Activated T-helper 2 cell treated with anti-CD3 and anti-CD28 coated beads, Interferon-gamma antibody, Interleukin-2, Interleukin-4, amounts not matched to agents 10 μg/mL and 5 μg/mL and 100 μg/mL, durations not matched to agents 14 hours and 24 hours and 36 hours (primary cell): ENCODE measurements around the gene GRB10. TPM values are rescaled to one million over a fixed set of nuclear protein-coding genes. Genes with fewer than 3 reads are reported as not detected.

Source experiments
- DNase-seq: peaks from one replicate; pipeline ENCODE4 v3.0.0; 2021; ENCODE audit warnings: low spot score
- H3K27ac Mint-ChIP-seq: one replicate; pipeline ENCODE4 v1.8.0; 2021; ENCODE audit warnings: mixed read lengths
- H3K27me3 Mint-ChIP-seq: one replicate; pipeline ENCODE4 v1.8.0; 2021; ENCODE audit warnings: low read depth, mixed read lengths
- H3K36me3 Mint-ChIP-seq: one replicate; pipeline ENCODE4 v1.8.0; 2021; ENCODE audit warnings: low read depth, mixed read lengths
- H3K4me1 Mint-ChIP-seq: one replicate; pipeline ENCODE4 v1.8.0; 2021; ENCODE audit warnings: low read depth, mixed read lengths
- H3K4me3 Mint-ChIP-seq: one replicate; pipeline ENCODE4 v1.8.0; 2021; ENCODE audit warnings: low read depth, mild to moderate bottlenecking, moderate library complexity, mixed read lengths
- H3K9me3 Mint-ChIP-seq: one replicate; pipeline ENCODE4 v1.8.0; 2021; ENCODE audit warnings: mixed read lengths
- intact Hi-C: fragments of 100-400 bp; cut with micrococcal nuclease; formaldehyde crosslinking; loops from one replicate; pipeline ENCODE4 v1.15.1; 2023
- total RNA-seq: library from RNA; stranded (reverse); gene quantifications from 2 replicates; pipeline ENCODE4 v1.2.3, GENCODE V29; 2022

The GRB10 gene
- total RNA-seq, 1 donor from 2014 or later: 2.3 TPM

DNA sequence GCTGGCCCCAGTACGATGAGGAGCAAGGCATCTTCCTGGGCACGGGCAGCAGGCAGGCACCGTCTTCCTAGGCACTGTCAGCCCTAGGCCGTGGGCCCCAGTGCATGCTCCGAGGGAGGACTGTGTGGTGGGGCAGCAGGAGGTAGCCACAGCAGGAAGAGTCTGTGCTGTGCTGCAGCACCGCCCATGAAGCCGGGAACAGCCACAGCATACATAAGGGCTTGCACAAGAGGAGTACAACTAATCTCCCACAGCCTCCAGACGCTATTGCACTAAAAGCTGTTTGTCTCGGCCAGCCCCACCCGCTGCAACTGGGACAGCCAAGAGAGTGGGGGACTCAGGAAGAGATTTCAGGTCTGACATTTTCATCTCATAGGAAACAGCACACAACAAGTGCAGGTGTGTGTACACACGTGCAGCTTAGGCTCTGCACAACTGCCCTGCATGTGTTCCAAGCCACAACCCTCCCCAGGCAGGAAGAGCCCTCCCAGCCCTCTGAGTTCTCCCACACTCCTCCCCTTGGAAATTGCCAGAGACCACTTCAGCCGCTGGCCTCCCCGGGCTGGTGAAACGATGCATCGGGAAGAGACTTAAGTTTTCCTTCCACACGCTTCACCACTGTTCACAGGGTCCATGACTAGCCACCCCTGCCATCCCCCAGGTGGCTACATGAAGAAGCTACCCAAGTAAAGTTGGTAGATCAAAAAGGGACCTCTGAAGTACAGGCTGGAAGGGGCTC is 129.4 kb downstream of the GRB10 start:
- H3K4me1 Mint-ChIP-seq: no peaks in the 10 kb centered on the region
- intact Hi-C loops: no loop called here
- no peak overlapping the region for H3K27ac Mint-ChIP-seq
- no peak overlapping the region for H3K4me3 Mint-ChIP-seq
- no peaks in the 10 kb centered on the region for H3K36me3 Mint-ChIP-seq
- DNase-seq: peak; percentile 4
- H3K27me3 Mint-ChIP-seq: peaks cover 6% of the 10 kb centered on the region
- no peaks in the 10 kb centered on the region for H3K9me3 Mint-ChIP-seq

DNA sequence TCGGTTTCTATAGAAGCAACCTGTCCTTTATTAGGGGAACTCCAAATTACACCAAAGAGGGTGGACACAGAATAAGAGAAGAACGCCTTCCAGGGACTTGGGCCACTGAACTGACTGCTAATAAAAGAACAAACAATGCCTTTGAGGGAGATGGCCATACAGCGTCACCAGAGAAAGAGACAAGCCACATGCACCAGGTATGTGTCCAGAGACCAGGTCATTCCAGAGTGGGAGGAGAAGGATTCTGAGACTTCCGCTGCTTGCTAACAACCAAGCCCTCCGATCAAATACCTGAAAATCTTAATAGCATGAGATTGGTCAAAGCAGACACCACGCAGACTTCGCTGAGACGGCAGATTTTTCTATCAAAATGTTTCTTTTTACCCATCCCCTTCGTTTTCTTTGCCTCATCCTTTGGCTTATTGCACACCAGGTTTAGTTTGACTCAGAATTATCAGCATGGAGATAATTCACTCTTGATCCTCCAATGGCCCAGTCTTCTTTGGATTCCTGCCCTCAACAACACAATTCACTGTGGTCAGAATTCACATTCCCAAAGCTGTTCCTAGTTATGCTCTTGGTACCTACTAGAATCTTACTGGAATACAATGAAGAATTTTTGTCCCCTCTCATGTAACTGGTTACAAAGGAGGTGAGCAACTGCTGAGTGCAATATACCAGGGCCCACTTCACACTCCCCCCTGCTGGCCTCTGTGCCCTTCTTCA is 130.1 kb downstream of the GRB10 start:
- intact Hi-C loops: no loop called here
- no peaks in the 10 kb centered on the region for H3K4me1 Mint-ChIP-seq
- peaks cover 6% of the 10 kb centered on the region for H3K27me3 Mint-ChIP-seq
- no peaks in the 10 kb centered on the region for H3K9me3 Mint-ChIP-seq
- H3K27ac Mint-ChIP-seq: no peak overlapping the region
- no peaks in the 10 kb centered on the region for H3K36me3 Mint-ChIP-seq
- DNase-seq: no peak
- H3K4me3 Mint-ChIP-seq: no peak overlapping the region

DNA sequence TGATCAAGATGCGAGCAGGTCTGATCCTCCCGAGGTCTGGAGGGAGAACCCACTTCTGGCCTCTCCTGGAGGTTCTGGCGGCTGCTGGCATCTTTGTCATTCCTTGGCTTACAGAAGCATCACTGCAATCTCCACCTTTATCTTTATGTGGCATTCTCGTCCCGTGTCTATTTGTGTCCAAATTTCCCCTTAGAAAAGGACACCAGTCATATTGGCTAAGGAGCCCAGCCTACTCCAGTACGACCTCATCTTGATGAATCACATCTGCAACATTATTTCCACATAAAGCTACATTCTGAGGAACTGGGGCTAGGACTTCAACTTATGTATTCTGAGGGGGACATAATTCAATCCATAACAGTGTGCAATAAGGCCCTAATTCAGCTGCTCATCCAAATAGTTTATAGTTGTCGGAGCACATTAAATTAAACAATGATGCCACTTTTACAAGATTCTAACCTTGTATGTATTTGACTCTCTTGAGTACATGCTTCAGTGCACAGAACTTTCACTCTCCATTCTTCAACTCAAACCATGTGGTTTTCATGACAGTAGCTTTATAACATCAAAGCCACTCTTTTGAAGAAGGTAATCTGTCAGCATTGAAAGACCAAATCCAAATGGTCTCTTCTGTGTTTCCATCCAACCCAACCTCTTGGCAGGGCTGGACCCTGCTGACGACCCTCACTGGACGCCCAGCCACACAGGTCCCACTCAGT is 131.3 kb downstream of the GRB10 start:
- Mint-ChIP-seq H3K9me3 (no peaks in the 10 kb centered on the region), H3K4me3 (no peak overlapping the region), H3K4me1 (no peaks in the 10 kb centered on the region), H3K27me3 (peaks cover 6% of the 10 kb centered on the region), H3K36me3 (no peaks in the 10 kb centered on the region), H3K27ac (no peak overlapping the region)
- no peak for DNase-seq
- intact Hi-C loops: no loop called here

DNA sequence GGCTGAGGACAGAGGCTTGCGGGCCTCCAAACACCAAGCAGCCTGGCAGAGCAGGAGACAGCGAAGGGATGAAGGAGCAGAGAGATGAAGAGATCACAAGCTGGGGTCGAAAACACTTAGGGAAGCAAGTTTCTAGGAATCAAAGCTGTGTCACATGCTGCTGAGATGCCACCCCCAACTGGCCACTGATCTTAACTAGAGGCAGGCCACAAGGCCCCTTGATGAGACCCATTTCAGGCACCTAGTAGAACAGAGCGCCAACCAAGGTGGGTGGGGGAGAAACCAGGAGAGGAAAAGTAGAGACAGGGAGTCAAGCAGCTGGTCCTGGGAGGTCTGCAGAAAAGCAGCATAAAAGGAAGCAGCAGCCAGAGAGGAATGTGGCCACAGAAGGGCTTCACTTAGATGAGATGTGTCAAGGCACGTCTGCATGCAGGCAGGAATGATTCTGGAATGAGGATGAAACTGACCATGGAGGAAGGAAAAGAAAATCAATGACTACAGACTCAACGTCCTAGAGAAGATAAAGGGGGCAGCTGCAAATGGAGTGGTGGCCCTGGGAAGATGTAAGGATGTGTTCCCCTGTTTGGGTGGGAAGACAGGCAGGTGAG is 132.5 kb downstream of the GRB10 start:
- H3K36me3 Mint-ChIP-seq: no peaks in the 10 kb centered on the region
- H3K9me3 Mint-ChIP-seq: no peaks in the 10 kb centered on the region
- no peak overlapping the region for H3K4me3 Mint-ChIP-seq
- no peak overlapping the region for H3K27ac Mint-ChIP-seq
- DNase-seq: no peak
- H3K27me3 Mint-ChIP-seq: peaks cover 6% of the 10 kb centered on the region
- no peaks in the 10 kb centered on the region for H3K4me1 Mint-ChIP-seq
- intact Hi-C loops: no loop called here

DNA sequence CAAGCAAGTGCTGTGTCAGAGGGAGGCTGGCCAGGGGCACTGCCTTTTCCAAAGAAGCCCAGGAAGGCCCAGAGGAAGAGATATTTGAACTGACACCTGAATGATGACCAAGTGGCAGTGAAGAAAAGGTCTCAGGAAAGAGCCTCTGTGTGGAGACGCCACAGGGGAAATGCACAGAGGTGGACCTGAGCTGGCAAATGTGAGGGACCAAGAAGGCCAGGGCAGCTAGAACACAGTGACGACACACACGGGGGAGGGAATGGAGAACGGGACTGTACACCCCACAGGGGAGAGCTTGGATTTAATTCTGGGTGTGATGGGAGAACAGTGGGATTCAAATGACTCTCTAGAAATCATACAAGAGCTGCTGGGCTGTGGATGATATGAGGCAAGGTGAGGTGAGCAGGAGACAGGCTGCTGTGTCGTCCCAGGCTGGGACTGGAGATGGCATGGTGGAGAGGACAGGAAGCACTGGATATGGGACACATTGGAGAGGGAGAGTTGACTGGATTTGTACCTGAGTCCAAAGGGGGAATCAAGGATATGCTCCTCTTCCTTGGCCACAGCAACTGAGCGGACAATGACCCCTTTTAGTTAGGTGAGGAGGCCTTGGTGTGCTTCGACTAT is 133.3 kb downstream of the GRB10 start:
- intact Hi-C loops: no loop called here
- Mint-ChIP-seq H3K4me1 (no peaks in the 10 kb centered on the region), H3K36me3 (no peaks in the 10 kb centered on the region), H3K4me3 (no peak overlapping the region), H3K9me3 (no peaks in the 10 kb centered on the region), H3K27me3 (peaks cover 8% of the 10 kb centered on the region), H3K27ac (no peak overlapping the region)
- no peak for DNase-seq

DNA sequence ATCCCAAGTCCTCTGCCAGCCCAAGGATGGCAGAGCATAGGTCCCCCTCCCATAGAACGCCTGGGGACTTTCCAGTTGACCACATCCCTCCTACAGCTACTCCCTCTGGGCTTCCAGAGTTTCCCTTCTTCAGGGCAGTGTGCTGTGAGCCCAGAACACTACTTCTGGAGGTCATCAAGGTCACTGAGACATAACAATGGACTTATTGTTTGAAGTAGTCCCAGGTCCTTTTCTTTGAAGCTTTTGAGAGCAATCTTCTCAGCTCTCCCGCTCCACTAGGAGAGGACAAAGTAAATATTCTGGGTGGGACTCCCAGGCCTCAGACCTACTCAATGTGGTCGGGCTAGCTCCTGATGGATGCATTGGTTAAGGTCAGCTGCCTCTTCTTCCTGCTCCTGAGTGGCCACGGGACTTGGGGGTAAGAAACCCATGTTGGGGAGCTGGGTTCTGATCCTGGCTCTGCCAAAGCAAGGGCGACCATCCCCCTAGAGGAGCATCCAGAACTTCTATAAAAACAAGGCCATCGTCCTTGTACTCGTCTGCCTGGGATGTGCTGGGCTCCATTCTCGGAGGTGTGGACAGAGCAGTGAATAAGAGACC is 134.0 kb downstream of the GRB10 start:
- Mint-ChIP-seq H3K36me3 (no peaks in the 10 kb centered on the region), H3K27ac (no peak overlapping the region), H3K4me3 (no peak overlapping the region), H3K27me3 (peaks cover 8% of the 10 kb centered on the region), H3K9me3 (no peaks in the 10 kb centered on the region), H3K4me1 (no peaks in the 10 kb centered on the region)
- intact Hi-C loops: no loop called here
- no peak for DNase-seq

DNA sequence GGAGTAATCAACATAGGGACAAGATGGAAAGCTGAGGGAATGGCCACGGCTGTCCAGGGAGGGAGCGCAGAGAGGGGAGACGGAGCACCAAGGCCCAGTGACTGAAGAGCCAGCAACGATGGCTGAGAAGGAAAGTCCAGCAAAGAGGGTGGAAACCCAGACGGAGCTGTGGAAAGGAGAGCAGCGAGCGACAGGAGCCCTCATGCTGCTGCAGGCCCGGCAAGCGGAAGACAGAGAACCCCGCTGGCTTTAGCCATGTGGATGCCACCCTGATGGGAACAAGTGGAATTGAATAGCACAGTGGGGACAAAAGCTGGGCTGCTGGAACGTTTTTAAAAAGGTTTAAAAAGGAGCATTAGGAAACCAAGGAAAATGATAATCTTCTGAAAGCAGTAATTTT is 134.6 kb downstream of the GRB10 start:
- intact Hi-C loops: no loop called here
- H3K36me3 Mint-ChIP-seq: no peaks in the 10 kb centered on the region

DNA sequence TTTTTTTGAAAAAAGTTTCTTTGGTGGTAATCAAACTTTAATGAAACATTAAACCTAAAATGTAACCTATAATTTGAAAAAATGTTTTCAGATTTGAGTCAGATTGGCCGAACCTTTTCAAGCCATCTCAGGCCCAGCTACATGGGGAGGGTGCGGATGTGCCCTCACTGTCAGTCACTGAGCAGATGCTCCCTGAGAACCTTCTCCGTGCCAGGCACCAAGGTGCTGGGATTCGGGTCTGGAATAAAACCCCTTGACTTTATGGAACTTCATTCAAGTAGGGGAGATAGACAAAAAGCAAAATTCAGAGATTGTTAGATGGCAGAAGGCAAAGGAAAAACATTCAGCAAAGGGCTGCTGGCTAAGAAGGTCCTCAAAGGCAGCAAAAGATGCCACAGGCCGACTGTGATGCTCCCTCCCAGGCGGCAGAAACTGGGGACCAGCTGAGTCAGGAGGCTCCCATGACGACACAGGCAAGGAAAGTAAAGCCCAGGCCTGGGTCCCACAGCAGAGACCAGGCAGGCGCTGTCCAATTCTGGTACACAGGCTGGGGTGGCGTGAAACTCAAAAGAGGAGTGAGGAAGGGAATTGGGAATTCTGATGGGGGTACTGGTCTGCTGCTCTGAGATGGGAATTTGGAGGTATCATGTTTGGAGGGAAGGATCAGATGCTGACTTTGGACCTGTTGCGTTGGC is 135.3 kb downstream of the GRB10 start:
- H3K27ac Mint-ChIP-seq: no peak overlapping the region
- no peak overlapping the region for H3K4me3 Mint-ChIP-seq
- intact Hi-C loops: no loop called here
- peaks cover 8% of the 10 kb centered on the region for H3K27me3 Mint-ChIP-seq
- H3K36me3 Mint-ChIP-seq: no peaks in the 10 kb centered on the region
- no peak for DNase-seq
- H3K9me3 Mint-ChIP-seq: no peaks in the 10 kb centered on the region
- H3K4me1 Mint-ChIP-seq: no peaks in the 10 kb centered on the region

More for the DNA sequence above, 134.6 kb downstream of the GRB10 start:
- no peak for DNase-seq
- H3K4me1 Mint-ChIP-seq: no peaks in the 10 kb centered on the region
- peaks cover 8% of the 10 kb centered on the region for H3K27me3 Mint-ChIP-seq
- H3K4me3 Mint-ChIP-seq: no peak overlapping the region
- H3K9me3 Mint-ChIP-seq: no peaks in the 10 kb centered on the region
- H3K27ac Mint-ChIP-seq: no peak overlapping the region

DNA sequence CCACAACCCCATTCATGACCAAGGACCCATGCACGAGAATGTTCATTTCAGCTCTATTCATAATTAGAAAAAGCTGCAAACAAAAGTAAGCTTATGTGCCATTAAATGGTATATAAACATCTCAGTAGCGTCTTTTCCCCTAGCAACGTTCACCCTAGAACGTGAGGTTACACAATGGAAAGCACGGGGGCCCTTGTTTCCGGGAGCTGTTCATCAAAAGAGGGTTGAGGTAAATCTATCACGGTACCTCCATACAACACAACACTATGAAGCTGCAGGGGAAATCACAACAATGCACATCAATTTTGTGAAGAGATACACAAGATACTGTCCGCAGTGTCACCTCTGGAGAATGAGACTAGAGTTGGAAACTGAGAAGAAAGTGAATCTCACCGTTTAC is 136.6 kb downstream of the GRB10 start:
- H3K36me3 Mint-ChIP-seq: no peaks in the 10 kb centered on the region
- peaks cover 8% of the 10 kb centered on the region for H3K27me3 Mint-ChIP-seq
- no peaks in the 10 kb centered on the region for H3K4me1 Mint-ChIP-seq
- H3K4me3 Mint-ChIP-seq: no peak overlapping the region
- intact Hi-C loops: no loop called here
- DNase-seq: no peak
- no peak overlapping the region for H3K27ac Mint-ChIP-seq
- H3K9me3 Mint-ChIP-seq: no peaks in the 10 kb centered on the region

DNA sequence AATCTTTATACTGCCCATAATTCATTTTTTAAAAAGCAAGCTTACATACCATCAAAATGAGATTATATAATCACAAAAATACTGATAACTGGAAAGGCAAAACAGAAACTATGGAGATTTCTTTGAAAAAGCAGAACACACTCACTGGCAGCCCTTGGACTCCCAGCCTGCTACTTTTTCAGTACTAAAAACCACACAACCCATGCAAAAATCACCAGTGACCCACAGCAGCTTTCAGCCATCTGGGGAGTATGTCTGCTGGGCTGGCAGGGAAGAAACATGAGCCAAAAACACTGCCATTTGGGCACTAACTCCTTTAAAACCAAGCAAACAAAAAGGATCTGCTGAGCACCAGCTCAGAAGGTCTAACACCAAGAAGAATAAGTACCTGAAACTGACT is 137.5 kb downstream of the GRB10 start:
- Mint-ChIP-seq H3K27ac (no peak overlapping the region), H3K4me3 (no peak overlapping the region), H3K9me3 (no peaks in the 10 kb centered on the region), H3K4me1 (no peaks in the 10 kb centered on the region), H3K27me3 (peaks cover 3% of the 10 kb centered on the region), H3K36me3 (no peaks in the 10 kb centered on the region)
- intact Hi-C loops: no loop called here
- no peak for DNase-seq

DNA sequence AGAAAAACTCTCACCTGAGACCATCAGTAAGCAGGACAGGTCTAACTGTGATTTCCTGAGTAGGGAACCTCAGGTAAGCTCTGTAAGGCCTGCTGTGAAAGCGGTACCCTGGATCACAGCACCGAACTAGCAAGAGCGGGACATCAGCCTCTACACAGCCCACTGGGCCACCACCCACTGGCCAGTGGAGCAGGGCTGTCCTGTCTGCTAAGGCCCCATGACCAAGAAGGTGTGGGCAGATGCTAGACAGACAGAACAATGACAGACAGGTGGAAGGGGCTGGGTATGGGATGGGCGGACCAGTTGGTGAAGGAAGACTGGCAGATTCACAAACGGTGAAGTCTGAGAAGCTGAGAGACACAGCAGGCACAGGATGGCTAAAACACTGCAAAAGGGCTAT is 138.1 kb downstream of the GRB10 start:
- peaks cover 2% of the 10 kb centered on the region for H3K27me3 Mint-ChIP-seq
- no peak for DNase-seq
- intact Hi-C loops: no loop called here
- H3K4me3 Mint-ChIP-seq: no peak overlapping the region
- no peaks in the 10 kb centered on the region for H3K36me3 Mint-ChIP-seq
- H3K4me1 Mint-ChIP-seq: no peaks in the 10 kb centered on the region
- H3K27ac Mint-ChIP-seq: no peak overlapping the region
- no peaks in the 10 kb centered on the region for H3K9me3 Mint-ChIP-seq

DNA sequence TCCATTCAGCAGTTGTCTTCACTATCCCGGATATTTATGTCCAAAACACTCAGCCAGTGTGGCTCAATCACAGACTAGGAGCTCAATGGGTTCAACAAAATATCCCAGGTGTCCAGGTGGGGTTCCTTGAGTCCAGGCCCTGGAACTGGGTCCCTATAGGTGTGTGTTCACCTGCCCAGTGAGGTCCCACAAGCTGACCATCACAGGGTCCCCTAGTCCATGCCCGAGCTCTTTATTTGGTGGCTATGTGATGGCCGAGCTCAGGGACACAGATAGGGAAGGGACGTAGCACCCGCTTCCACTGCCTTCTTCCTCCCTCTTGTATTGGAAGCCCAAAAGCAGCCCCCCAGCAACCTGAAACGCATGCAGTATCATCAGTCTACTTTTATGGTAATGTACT is 138.6 kb downstream of the GRB10 start:
- no peaks in the 10 kb centered on the region for H3K36me3 Mint-ChIP-seq
- intact Hi-C loops: no loop called here
- no peaks in the 10 kb centered on the region for H3K9me3 Mint-ChIP-seq
- no peak overlapping the region for H3K27ac Mint-ChIP-seq
- no peaks in the 10 kb centered on the region for H3K4me1 Mint-ChIP-seq
- DNase-seq: no peak
- peaks cover 2% of the 10 kb centered on the region for H3K27me3 Mint-ChIP-seq
- H3K4me3 Mint-ChIP-seq: no peak overlapping the region
